NB4 (cell line): Measurements from ENCODE around the gene CLBA1.

Experiments
- CTCF ChIP-seq: IDR thresholded peaks from one replicate; pipeline ENCODE4 v1.5.1; 2012; ENCODE audit warnings: low read depth, low read length
- POLR2A ChIP-seq: IDR thresholded peaks from 2 replicates; pipeline ENCODE4 v1.6.1; 2011; ENCODE audit warnings: mild to moderate bottlenecking; ENCODE audit not compliant: insufficient read length; ENCODE audit errors: extremely low read depth

DNA sequence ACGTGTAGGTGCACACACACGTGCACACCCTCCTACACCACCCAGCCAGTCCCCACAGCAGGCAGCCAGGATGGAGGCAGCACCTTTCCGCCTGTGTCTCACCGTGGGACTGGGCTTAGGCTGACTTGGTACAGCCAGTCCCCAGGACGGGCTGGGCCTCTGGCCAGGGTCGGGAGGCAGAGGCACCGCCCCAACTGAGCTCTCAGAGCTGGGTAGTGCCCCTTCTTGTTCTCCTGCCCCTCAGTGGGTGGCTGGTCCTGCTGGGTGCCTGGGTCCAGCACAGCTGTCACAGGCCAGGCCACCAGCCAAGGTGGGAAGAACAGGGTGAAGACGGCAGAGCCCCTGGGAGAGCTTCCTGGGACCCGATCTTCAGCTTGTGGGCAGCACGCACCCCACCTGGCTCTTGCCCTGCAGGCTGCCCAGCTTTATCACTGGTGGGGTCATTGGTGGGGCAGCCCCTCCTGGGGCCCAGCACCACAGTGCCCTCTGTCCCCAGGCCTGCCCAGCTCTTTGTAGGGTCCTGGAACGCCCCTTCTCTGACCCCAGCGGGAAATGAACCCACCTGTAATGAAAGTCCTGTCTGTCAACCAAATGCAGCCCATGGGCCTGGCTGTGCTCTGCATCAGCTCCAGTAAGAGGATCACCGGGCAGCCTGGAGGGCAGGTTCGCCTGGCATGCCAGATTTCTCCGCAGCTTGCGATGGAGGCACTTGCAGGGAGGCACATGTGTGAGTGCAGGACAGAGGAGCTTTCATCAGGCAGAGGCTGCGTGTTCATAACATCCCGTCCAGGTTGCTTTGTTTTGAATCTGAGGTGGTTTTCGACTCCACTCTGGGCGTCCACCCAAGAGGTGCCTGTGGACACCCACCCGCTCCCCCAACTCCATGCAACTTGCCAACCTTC lies 20.6 kb downstream of the CLBA1 start:
- TF ChIP-seq CTCF (no peak), POLR2A (no peak)
